ENCODE data around the gene GRAMD2B. TPM values are rescaled to one million over a fixed set of nuclear protein-coding genes. Genes with fewer than 3 reads are reported as not detected.

Gene GRAMD2B
- total RNA-seq, 1 experiment from 2014 or later = 6.7 TPM

GRCh38 chr5:126519637-126520592 lies 96.7 kb downstream of the GRAMD2B start:
- no peak overlapping the region for H2BK5ac ChIP-seq (ENCODE audit: insufficient read length, low read length)
- peaks cover 0 to 3% (median 0%) of the 10 kb centered on the region in 3 experiments; a peak in 2 of 7 replicates for H3K36me3 Mint-ChIP-seq (ENCODE audit: insufficient read depth in 1 of 3, low read depth in 3 of 3)
- DNase-seq = no peak

More at GRCh38 chr5:126519637-126520592, 96.7 kb downstream of the GRAMD2B start:
- H3K9me3 Mint-ChIP-seq = peaks cover 3% of the 10 kb centered on the region in 2 experiments; a peak in 1 of 5 replicates
- WGBS (ENCODE audit: extremely low coverage, insufficient read length, low lambda C conversion rate) = 100% methylated on average over 1 of the region's 6 CpGs
- Histone ChIP-seq H2AK5ac (ENCODE audit: insufficient read length, low read length) (no peak overlapping the region), H3K79me1 (ENCODE audit: insufficient read depth, low read depth, low read length, poor library complexity, severe bottlenecking) (no peaks in the 10 kb centered on the region), H3K9me3 (ENCODE audit: control insufficient read depth, low read depth, low read length) (no peaks in the 10 kb centered on the region), H3K27ac (ENCODE audit: insufficient read length, low read depth, low read length) (no peak overlapping the region), H2BK12ac (ENCODE audit: insufficient read length, low read depth, low read length) (no peak overlapping the region), H3K4ac (ENCODE audit: low read depth, low read length) (no peak overlapping the region), H2AFZ (ENCODE audit: low read length) (no peak overlapping the region), H4K8ac (replicated peaks; ENCODE audit: insufficient read length, low read depth, low read length) (no peak overlapping the region), H2BK120ac (ENCODE audit: low read depth, low read length, poor library complexity, severe bottlenecking) (no peak overlapping the region), H3K79me2 (ENCODE audit: insufficient read depth, low read length) (no peaks in the 10 kb centered on the region), H3T11ph (ENCODE audit: low read length) (no peak overlapping the region), H2BK20ac (ENCODE audit: low read depth, low read length, poor library complexity, severe bottlenecking) (no peak overlapping the region), H3K23ac (ENCODE audit: insufficient read length, low read depth, low read length) (no peak overlapping the region), H3K4me1 (ENCODE audit: insufficient read depth, low read length) (no peaks in the 10 kb centered on the region), H3K14ac (ENCODE audit: insufficient read depth, low read length) (no peak overlapping the region), H3K56ac (ENCODE audit: insufficient read length, low read depth, low read length) (no peak overlapping the region), H3K27me3 (ENCODE audit: insufficient read depth, low read length) (no peaks in the 10 kb centered on the region), H3K9ac (ENCODE audit: extremely low read depth, insufficient read length, low read length) (no peak overlapping the region), H4K5ac (ENCODE audit: insufficient read length, low read depth, low read length) (no peak overlapping the region), H4K91ac (ENCODE audit: insufficient read length, low read depth, low read length) (no peak overlapping the region), H4K20me1 (ENCODE audit: control insufficient read depth, insufficient read depth, insufficient read length) (no peaks in the 10 kb centered on the region), H3K18ac (ENCODE audit: insufficient read length, low read depth, low read length) (no peak overlapping the region), H3K23me2 (ENCODE audit: insufficient read length, low read depth, low read length, poor library complexity, severe bottlenecking) (no peaks in the 10 kb centered on the region), H2BK15ac (ENCODE audit: low read depth, low read length) (no peak overlapping the region), H3K4me2 (ENCODE audit: insufficient read depth, insufficient read length, low read length) (no peak overlapping the region)
- H3K27ac Mint-ChIP-seq = peak overlapping the region in 1 of 3 experiments; percentile 62; a peak in 2 of 7 replicates
- H3K27me3 Mint-ChIP-seq (ENCODE audit: low read depth) = no peaks in the 10 kb centered on the region
- no peak overlapping the region for H3K4me3 Mint-ChIP-seq
- TF ChIP-seq CTCF (conservative IDR thresholded peaks at IDR 0.05) = no peak
- peaks cover 11 to 12% of the 10 kb centered on the region in 2 experiments for H3K4me1 Mint-ChIP-seq
